ENCODE results near the gene LRRC45.

- TF ChIP-seq POLR2A (IDR thresholded peaks at IDR 0.05) (no peak), CTCF (IDR thresholded peaks at IDR 0.05) (no peak)
These were observed 1.2 kb upstream of the LRRC45 start for GRCh38 chr17:82021900-82022309.

All from prostate gland (tissue), 2 donors.